Esophagus muscularis mucosa (tissue), 4 donors: ENCODE data around the gene OR7G2. TPM values are rescaled to one million over a fixed set of nuclear protein-coding genes. Genes with fewer than 3 reads are reported as not detected.

Experiments used
- DNase-seq: peaks from one replicate; pipeline ENCODE4 v3.0.0-alpha.2; 2017; ENCODE audit errors: extremely low spot score
- H3K27ac ChIP-seq, 4 donors: fragments of 200-600 bp; sonication (generic); replicated peaks in 1 of 4; 1 replicate in 3 of 4; 2 replicates in 1 of 4; pipeline ENCODE4 v1.5.1; 2016 to 2019; ENCODE audit warnings: mild to moderate bottlenecking in 1 of 4
- H3K27me3 ChIP-seq, 4 donors: fragments of 200-600 bp; sonication (generic); one replicate each; pipeline versions ENCODE4 v1.5.1 to v1.6.0; 2016 to 2019
- H3K36me3 ChIP-seq, 4 donors: fragments of 200-600 bp; sonication (generic); one replicate each; pipeline ENCODE4 v1.5.1; 2016 to 2019
- H3K4me1 ChIP-seq, 4 donors: fragments of 200-600 bp; sonication (generic); one replicate each; pipeline ENCODE4 v1.5.1; 2016 to 2019
- H3K4me3 ChIP-seq, 4 donors: fragments of 200-600 bp; sonication (generic); 1 replicate in 2 of 4; 2 replicates in 2 of 4; pipeline ENCODE4 v1.5.1; 2016 to 2019; ENCODE audit warnings: mild to moderate bottlenecking in 4 of 4, moderate library complexity in 1 of 4
- H3K9me3 ChIP-seq, 4 donors: fragments of 200-600 bp; sonication (generic); 1 replicate in 3 of 4; 2 replicates in 1 of 4; pipeline ENCODE4 v1.5.1; 2016 to 2019
- CTCF ChIP-seq, 3 experiments: fragments of 200-600 bp in 2 of 3; fragments of 450-650 bp in 1 of 3; sonication (generic) in 2 of 3; IDR thresholded peaks; one replicate each; pipeline ENCODE4 v1.5.1; 2017 to 2019; ENCODE audit warnings: antibody characterized with exemption in 3 of 3, mild to moderate bottlenecking in 2 of 3, moderate library complexity in 1 of 3
- EP300 ChIP-seq: sonication (generic); formaldehyde crosslinking; IDR thresholded peaks from one replicate; pipeline ENCODE4 v1.6.1; 2017; ENCODE audit warnings: antibody characterized with exemption
- POLR2A ChIP-seq: fragments of 450-650 bp; IDR thresholded peaks from one replicate; pipeline ENCODE4 v1.6.1; 2017; ENCODE audit warnings: antibody characterized with exemption, moderate library complexity, mild to moderate bottlenecking, low read depth
- POLR2AphosphoS5 ChIP-seq, 2 donors: sonication (generic); formaldehyde crosslinking; IDR thresholded peaks; one replicate each; pipeline ENCODE4 v1.6.1; 2017; ENCODE audit warnings: antibody characterized with exemption in 2 of 2
- whole genome bisulfite sequencing: methylation state at CpG from one replicate; pipeline ENCODE4 v1.1.5; 2018; 5-methylcytosine and 5-hydroxymethylcytosine counted together
- intact Hi-C: fragments of 100-400 bp; cut with DNase I; formaldehyde crosslinking; loops from one replicate; pipeline ENCODE4 v1.15.1; 2023
- total RNA-seq, 4 donors: library from RNA; depleted of rRNA; stranded (reverse); fragments of >200 nt; gene quantifications; one replicate each; pipeline versions ENCODE4 v1.1.0 to v1.2.1, GENCODE V29; 2016

The OR7G2 gene
- total RNA-seq, 4 donors from 2014 or later: not detected

GRCh38 chr19:9149997-9150396 lies 42.7 kb upstream of the OR7G2 start:
- no peak for DNase-seq
- 94% methylated on average over 4 of the region's 4 CpGs for WGBS
- H3K4me3 ChIP-seq: no peak overlapping the region
- no peak overlapping the region for H3K27ac ChIP-seq
- peaks cover 0 to 4% (median 0%) of the 10 kb centered on the region in 4 donors for H3K4me1 ChIP-seq
- H3K9me3 ChIP-seq: peaks cover 0 to 18% (median 10%) of the 10 kb centered on the region in 4 donors
- no peaks in the 10 kb centered on the region for H3K27me3 ChIP-seq
- TF ChIP-seq CTCF (IDR thresholded peaks at IDR 0.05): no peak
- no peak for TF ChIP-seq EP300
- no peak for TF ChIP-seq POLR2A
- no peak for TF ChIP-seq POLR2AphosphoS5 (IDR thresholded peaks at IDR 0.05)
- intact Hi-C loops: loop anchor here (10.0 kb wide), 2 partner anchors 475 to 645 kb away; partner anchors contain the start of gene ZNF561
- H3K36me3 ChIP-seq: peaks cover 0 to 19% (median 5%) of the 10 kb centered on the region in 4 donors

- Histone ChIP-seq H3K9me3 (peaks cover 0 to 22% (median 12%) of the 10 kb centered on the region in 4 donors), H3K27me3 (no peaks in the 10 kb centered on the region), H3K4me1 (peaks cover 0 to 4% (median 0%) of the 10 kb centered on the region in 4 donors), H3K36me3 (peaks cover 0 to 20% (median 5%) of the 10 kb centered on the region in 4 donors), H3K27ac (no peak overlapping the region), H3K4me3 (no peak overlapping the region)
- DNase-seq: no peak
- TF ChIP-seq POLR2A (no peak), EP300 (no peak), POLR2AphosphoS5 (IDR thresholded peaks at IDR 0.05) (no peak), CTCF (IDR thresholded peaks at IDR 0.05) (no peak)
- 95% methylated on average over 3 of the region's 3 CpGs for WGBS
- intact Hi-C loops: loop anchor here (10.0 kb wide), 2 partner anchors 476 to 646 kb away; partner anchors contain the start of gene ZNF561
Observed at GRCh38 chr19:9148697-9149096, 41.4 kb upstream of the OR7G2 start.

- TF ChIP-seq EP300 (no peak), CTCF (IDR thresholded peaks at IDR 0.05) (no peak), POLR2AphosphoS5 (IDR thresholded peaks at IDR 0.05) (no peak), POLR2A (no peak)
- Histone ChIP-seq H3K27ac (no peak overlapping the region), H3K4me3 (no peak overlapping the region), H3K36me3 (peaks cover 0 to 11% (median 4%) of the 10 kb centered on the region in 4 donors), H3K9me3 (peaks cover 0 to 18% (median 12%) of the 10 kb centered on the region in 4 donors), H3K4me1 (peaks cover 4 to 15% (median 5%) of the 10 kb centered on the region in 4 donors), H3K27me3 (no peaks in the 10 kb centered on the region)
- intact Hi-C loops: loop anchor here (10.0 kb wide), 2 partner anchors 478 to 648 kb away; partner anchors contain the start of gene ZNF561
- 82% methylated on average over 1 of the region's 1 CpG for WGBS
- no peak for DNase-seq
Observed at GRCh38 chr19:9146882-9147281, 39.6 kb upstream of the OR7G2 start.

GRCh38 chr19:9144920-9145319 lies 37.6 kb upstream of the OR7G2 start:
- DNase-seq: no peak
- WGBS: 98% methylated on average over 5 of the region's 5 CpGs
- TF ChIP-seq EP300 (no peak), POLR2A (no peak), CTCF (IDR thresholded peaks at IDR 0.05) (no peak), POLR2AphosphoS5 (IDR thresholded peaks at IDR 0.05) (no peak)
- Histone ChIP-seq H3K4me1 (peaks cover 15 to 26% (median 17%) of the 10 kb centered on the region in 4 donors), H3K36me3 (peaks cover 0 to 11% (median 4%) of the 10 kb centered on the region in 4 donors), H3K27ac (no peak overlapping the region), H3K4me3 (no peak overlapping the region), H3K9me3 (peaks cover 0 to 18% (median 12%) of the 10 kb centered on the region in 4 donors), H3K27me3 (no peaks in the 10 kb centered on the region)
- intact Hi-C loops: loop anchor here (5.0 to 10.0 kb wide), 3 partner anchors 162 to 650 kb away; partner anchors contain the start of genes ZNF561 and ZNF699
